ENCODE data around the gene NUDT4.
"Not testable (repeated sequence)": the region's sequence is repeated elsewhere in the genome, so short reads cannot be mapped to it uniquely, and the experiment has no call there.

Gene NUDT4

DNA sequence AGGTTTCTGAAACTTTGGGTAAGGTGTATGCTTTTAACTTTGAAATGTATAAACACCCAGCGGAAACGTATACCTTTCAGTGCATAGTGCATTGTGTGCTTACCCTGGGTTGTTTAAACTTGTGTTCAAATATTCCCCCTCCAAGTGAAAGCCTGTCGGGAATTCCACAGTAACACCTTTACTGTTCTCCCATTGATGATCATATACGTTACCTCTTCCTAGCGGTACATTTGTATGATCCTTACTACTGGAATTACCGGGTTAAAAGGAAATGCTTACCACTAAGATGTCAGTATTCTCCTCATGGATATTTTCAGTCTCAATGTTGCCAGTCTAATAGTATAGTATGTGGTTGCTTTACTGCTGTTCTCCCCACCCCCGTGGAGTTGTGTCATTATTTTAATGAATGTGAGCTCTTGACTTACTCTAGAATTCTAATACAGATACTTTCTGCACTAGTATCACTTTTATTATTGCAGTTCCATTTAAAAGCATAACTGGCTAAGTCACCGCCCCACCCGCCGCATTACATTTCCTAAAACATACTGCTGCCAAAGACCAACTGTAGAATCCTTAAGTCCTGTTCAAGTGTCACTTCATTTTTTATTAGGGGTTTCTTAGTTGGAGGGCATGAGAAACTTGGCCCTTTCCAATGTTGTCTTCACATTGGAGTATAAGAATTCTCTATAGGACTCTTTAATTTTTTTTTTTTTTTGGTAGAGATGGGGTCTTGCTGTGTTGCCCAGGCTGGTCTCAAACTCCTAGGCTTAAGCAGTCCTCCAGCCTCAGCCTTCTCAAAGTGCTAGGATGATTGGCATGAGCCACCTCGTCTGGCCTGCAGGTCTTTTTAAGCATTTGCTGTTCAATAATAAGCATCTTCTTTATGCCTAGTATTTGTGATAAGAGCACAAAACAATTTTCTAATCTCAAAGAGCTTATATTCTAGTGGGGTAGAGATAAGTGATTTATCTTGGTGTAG lies 24.9 kb downstream of the NUDT4 start:
- DNase-seq = no peak

DNA sequence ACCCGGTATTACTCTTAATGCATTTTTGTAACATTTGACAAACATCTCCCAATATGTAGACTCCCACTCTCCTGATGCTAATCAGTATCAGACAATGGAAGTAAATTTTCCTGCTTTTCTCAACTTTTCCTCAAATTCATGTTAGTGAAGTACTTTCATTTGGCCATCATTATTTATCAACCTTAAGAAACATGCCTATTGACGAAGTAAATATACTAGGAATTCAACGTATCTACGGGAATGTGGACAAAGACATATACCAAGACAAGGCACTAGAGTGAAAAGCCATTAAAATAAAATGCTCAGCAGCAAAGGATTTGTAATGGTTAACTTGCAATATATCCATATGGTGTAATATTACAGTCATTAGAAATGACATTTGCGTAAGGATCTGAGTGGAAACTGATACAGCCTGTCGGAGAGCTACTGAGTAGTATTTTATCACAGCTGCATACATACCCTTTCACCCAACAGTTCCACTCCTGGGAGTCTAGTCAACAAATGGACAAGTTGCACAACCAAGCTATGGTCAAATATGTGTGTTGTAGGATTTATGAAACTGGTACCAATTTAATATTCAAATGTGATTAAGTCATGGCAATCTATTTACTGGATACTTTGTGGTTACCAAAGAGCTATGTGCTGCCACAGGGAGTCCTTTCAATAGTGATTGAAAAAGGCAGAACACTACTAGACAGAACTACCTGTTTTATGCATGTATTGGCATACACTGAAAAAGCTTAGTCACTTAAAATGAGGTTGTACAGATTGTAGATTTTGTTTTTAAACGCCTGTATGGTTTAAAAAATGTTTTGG lies 26.5 kb downstream of the NUDT4 start:
- DNase-seq = no peak

DNA sequence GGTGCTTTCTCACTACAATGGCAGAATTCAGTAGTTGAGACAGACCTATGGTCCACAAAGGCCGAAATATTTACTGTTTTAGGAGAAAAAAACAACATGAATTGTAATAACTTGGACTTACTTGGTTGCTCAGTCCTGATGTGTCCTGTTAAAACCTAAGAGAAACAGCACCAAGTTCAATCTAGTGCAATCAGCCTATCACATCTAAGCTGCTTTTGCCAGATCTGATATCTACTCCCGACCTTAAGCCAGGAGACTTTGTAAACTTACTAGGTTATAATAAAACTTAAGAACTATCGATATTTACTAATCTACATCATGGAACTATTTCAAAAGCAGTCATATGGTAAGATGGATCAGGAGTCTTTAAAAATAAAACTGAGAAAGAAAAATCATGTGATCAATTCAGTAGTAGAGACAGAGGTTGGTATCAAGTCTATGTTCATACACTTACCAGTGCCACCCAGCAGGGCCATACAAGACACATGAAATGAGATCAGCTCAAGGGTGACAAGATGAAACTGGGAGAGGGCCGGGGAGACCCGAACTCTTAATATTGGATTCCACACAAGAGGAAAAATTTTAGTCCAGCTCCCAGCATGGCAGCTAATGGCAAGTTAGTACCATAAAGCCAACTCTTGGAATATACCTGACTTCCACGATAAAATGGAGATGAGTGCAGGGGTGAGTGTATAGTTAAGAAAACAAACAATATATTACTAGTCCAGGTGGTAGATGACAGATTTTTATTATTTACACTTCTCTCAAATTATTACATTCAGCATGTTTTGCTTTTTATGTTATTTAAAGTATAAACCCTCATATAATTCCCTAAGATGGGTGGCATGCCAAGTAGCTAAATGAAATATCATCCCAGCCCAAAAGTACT lies 27.5 kb downstream of the NUDT4 start:
- DNase-seq = no peak

DNA sequence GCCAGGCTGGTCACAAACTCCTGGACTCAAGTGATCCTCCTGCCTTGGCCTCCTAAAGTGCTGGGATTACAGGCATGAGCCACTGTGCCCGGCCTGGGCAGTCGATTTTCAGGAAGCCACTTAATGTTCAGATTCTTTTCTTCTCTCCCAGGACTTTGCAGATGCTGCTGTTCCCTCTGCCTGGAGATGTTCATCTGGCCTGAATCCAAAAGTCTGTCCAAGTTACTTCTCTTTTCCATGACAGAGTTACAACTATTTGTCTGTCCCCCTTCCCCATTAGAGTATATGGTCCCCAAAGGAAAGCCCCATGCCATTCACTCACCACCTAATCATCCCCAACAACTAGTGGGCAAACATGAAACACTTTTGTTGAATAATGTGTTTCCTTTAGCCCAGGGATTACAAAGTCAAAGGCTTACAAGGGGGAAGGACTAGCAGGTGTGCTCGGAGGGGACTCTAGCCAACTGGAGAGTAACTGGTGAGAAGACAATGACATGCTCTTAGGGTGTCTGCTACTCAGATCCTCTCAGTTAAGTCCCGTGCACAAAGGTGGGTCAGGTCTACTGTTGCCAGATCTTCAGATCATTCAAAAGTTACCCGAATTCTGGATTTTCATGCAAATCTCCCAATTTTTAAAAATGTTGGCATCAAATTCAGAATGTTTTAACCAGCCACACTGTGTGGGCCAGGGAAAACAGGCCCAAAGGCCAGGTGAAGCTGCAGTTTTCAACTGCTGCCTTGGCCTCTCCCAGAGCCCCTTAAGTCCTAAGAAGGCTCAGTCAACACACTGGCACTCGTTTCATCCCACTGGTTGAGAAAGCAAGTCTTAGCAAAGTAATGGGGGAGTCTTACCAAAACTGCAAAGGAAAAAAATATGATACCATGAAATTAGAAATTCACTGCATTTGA lies 29.6 kb downstream of the NUDT4 start:
- DNase-seq = no peak

DNA sequence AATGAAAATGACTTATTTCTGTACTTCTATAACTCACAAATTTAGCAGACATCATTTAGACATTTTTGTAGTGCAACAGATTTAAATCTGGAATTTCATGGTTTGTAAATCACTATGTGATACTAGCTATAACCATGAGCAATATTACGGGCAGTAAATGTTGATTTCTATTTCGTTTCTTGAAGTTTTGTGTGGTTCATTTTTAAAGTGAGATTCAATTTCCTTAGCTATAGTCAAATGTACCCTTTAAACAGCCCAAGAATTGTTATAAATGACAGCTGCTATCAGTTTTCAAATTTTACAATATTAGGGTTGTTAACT lies 30.2 kb downstream of the NUDT4 start:
- no peak for DNase-seq

DNA sequence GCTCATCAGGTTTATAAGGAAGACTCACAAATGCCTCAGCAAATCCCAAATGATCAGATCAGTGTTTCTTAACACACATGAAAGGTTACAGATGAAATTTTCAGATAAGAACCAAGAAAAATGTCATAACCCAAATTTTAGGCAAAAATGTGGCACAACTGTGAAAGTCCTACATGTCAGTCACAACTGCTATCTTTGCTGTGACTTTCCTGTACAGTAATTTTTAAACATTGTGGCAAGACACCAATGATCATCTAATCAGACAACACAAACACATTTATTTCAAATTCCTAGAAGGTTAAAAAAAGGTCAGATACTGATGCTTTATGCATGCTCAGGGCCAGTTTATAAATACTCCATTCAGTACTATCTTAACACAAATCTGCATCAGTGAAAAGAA lies 31.1 kb downstream of the NUDT4 start:
- no peak for DNase-seq

DNA sequence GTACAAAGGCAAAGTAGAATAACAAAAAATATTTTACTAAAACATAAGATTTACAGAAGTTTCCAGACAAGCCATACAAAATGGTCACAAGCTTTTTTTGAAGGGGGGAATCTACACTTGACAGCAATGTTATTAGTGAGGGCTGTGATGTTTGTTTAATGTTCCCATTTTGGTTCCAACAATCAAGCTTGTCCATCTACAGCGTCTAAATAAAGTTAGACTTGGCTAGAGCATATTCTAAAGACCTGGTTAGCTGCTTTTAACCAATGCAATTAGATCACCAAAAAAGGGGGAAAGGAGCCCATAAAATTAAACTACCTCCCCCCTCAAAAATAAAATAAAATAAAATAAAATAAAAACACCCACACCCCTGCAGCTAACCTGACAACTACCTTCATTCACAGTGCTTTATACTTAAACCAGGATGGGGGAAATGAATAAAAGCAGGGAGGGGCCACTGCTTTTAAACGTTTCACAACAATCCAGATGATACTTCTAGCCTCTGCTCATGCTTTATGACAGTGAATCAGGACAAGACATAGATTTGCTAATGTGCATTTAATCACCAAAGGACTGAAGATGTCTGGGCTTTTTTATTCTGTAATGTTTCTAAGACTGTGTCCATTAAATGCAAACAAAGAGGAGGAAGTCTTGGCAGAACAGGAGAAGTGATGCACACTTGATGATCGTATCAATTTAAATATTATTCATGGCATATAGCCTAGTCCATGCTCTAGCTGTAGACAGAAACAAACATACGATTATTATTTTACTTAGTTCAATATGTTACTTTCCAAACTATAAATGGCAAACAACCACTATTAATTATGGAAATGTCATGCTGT lies 31.8 kb downstream of the NUDT4 start:
- not testable (repeated sequence) for DNase-seq

DNA sequence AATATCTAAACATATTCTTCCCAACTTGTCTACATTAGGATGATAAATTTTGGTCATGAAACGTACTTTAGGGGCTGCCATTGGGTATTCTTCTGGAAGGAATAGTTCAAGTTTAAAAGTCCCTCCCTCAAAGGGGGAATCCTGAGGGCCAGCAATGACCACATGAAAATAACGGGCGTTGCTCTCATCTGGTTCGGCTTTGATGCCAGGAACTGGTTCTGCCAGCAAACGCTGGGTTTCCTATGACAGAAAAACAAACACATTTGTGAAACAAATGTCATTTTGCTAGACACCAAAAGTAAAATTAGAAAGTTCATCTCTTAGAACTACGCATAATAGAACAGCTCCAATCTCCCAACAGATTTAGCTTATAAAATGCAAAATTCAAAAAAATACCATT lies 33.3 kb downstream of the NUDT4 start:
- DNase-seq = not testable (repeated sequence)

DNA sequence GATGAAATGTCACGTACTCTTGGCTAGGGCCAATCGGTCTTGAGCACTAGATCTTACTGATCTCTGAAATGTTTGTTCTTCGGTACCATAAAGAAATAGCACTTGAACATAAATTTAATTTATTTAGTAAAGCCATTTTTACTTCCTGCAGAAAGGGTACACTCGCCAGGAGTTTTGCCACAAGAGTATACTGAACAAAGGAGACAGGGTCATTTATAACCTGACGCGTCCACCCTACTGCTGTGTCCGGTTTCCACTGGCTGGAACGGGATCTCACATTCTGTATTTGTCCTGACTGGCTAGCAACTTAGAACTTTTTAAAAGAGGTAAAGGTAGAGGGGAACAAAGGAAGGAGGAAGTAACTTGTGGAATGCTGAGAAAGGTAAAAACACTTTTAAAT lies 34.7 kb downstream of the NUDT4 start:
- not testable (repeated sequence) for DNase-seq

DNA sequence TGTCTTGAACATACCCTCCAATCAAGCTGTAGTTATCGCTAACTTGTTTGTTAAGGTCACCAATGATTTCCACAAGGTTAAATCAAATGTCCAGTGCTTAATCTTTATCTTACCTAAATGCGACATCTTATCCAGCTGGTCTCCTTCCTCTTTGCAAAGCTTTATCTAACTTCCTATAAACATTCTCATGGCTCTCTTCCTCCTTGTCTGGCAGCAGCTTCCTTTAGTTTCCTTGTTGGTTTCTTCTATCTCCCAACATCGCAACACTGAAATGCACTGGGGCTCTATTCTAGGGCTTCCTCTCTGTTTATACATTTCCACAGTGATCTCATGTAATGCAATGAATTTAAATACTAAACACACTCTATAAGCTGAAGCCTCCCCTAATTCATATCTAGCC lies 35.3 kb downstream of the NUDT4 start:
- no peak for DNase-seq

DNA sequence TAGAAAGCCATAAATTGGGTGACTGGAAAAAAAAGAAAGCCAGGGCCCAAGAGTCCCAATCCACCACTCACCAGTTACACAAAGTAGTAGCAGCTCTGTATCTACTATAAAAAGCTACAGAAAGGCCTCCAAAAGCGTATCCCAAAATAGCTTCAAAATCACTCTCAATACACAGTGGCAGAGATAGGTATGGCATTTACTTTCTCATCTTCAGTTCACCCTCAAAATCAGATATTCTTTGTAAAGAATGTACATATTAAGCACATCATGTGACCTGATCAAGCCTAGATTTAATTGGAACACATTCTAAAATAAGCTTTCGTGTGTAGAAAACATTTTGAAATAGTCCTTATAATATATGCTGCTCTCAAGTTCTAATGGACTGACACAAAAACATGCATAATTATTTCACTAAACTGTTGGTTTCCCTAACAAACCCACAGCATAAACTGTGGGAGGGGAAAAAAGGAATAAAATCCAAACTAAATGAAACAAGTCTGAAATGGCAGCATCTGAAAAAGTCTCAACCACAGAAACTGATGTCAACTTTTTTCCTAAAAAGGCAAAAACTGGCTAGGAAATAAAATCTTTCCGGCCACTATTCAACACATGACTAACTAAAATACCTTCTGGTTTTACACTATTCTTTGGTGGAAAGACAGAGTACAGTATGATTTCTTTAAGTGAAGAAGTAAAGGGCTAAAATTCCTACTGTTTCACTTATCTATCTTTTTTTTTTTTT lies 38.2 kb downstream of the NUDT4 start:
- DNase-seq = no peak

- no peak for DNase-seq
These were observed 40.3 kb downstream of the NUDT4 start for GRCh38 chr12:93417967-93418480.

DNA sequence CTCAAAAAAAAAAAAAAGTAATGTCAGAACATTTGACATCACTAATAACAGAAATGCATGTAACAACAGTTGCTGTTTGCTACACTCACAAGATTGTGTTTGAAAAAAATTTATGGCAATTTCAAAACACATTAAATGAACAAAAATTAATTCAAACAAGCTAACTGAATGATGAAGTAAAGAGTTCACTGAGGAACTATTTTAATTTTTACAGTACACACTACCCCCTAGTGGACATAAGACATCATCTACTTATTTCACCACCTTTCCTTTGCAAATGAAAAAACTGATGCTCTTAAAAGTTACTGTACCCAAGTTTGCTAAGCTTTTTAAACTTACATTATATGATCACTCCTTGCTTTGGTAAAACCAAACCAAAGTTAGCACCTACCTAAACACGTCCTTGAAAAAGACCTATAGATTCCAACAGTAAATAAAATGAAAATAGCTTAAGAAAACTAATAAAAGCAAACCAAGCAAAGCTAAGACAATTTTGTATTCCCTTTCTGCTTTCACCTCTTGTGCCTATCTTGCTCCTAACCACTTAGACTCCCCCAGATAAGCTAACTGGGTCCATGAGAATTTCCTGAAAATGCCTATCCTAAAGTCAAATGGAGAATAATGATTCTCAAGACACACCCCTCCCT lies 41.8 kb downstream of the NUDT4 start:
- no peak for DNase-seq

GRCh38 chr12:93422050-93422449 lies 44.3 kb downstream of the NUDT4 start:
- no peak for DNase-seq

DNA sequence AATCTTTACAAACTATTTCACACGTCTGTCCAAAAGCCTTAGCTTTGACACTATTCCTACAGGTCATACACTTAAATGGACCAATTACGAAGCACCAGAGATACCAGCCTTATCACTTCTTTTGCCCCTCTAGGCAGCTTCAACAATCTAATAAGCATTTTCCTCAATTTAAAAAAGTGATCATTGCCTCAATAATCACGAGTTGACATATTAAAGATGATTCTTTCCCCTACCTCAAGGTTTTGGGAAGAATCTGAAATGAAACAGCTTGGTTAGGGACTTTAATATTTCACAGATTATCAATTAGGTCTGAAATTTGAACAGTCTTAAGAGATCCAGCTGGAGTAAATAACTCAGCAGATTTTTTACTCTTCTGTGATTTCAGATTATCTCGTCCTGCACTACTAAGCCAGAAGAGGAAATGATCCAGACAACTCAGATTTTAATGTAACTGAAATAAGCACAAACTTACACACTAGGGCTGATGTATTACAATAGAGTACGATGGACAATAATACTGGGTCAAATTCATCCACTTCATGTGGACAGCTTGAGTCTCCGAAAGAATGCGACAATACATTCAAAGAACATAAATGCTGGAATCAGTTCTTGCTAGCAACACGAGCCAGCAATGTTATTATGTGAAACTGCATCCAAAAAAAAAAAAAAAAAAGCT lies 48.1 kb downstream of the NUDT4 start:
- DNase-seq = no peak

DNA sequence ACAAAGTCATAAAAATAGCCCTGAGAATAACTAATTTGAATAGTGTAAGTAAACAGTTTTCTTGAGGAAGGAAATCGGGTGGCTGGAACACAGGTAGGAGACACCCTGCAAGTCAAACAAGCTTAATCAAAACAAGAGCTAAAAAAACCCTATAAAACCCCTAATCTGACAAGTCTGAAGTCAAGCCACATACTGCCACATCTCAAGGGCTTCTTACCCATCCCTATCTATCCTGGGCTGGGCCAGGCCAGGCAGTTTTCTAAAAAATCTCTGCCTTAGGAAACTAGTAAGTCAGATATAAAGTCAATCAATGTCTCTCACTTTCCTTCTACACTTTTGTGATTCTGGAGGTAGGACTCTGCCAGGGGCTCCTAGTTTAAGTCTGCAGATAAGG lies 48.7 kb downstream of the NUDT4 start:
- no peak for DNase-seq

DNA sequence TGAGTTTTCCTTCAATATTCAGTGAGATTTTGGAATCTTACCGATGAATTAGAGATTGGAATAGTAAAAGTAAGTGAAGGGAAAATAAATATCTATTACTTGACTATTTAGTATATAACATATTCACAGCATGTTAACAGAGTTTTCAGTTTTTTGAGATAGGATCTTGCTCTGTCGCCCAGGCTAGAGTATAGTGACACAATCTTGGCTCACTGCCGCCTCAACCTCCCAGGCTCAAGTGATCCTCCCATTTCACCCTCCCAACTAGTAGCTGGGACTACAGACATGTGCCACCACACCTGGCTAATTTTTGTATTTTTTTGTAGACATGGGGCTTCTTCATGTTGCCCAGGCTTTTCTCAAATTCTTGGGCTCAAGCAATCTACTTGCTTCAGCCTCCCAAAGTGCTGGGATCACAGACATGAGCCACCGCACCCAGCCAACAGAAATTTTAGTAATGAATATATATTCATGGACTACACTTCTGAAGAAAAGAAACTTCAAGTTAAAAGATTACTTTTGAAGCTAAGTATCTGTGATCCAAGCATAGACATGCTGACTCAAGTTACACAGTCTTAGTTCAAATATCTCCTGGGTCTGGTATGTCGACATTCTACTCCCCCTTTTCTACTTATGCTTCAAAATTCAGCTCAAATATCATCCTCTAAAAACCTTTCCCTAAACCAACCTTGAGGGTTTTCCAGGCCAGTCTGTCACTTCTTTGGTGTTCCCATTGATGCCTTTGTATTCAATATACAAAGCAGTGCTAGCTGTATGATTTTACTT lies 50.2 kb downstream of the NUDT4 start:
- no peak for DNase-seq

DNA sequence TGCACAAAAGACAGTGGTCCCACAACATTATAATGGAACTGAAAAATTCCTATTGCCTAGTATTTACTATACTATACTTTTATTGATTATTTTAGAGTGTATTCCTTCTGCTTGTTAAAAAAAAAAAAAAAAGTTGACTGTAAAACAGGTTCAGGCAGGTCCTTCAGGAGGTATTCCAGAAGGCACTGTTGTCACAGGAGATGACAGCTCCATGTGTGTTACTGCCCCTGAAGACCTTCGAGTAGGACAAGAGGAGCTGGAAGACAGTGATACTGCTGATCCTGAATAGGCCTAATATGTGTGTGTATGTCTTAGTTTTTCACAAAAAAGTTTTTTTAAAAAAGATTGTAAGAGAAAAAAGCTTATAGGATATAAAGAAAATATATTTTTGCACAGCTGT lies 51.7 kb downstream of the NUDT4 start:
- no peak for DNase-seq
